ENCODE results near the gene HTR3B. TPM values are rescaled to one million over a fixed set of nuclear protein-coding genes. Genes with fewer than 3 reads are reported as not detected.

Gene HTR3B
- polyA plus RNA-seq, 2 of the 4 experiments (the other 2 are of a cell fraction) = not detected

DNA sequence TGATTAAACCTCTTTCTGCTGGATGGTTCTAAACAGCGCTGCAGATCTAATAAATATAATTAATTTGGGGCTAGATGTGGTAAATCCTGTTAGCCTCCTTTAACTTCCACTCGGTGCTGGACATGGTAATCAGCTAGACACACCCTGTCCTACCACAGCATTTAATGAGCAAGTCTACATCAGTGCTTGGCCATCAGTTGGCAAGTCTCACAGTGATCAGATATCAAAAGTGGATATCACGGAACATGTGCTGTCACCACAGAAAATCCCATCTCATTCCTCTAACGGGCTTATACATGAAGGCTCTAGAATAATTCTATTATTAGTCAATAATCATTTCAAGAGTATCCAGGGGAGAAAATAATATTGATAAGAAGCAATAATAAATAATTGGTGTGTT is 23.6 kb upstream of the HTR3B start:
- POLR2A ChIA-PET = no interaction called here
- no peak overlapping the region for H3K27ac ChIP-seq
- H3K4me3 ChIP-seq = no peak overlapping the region
- H3K9me3 ChIP-seq = no peaks in the 10 kb centered on the region
- ATAC-seq (no peak), DNase-seq (ENCODE audit: low read depth in 1 of 2, low spot score in 1 of 2) (no peak), FAIRE-seq (no peak)
- CTCF ChIA-PET = interaction anchor here (1.7 kb wide), 1 partner anchor 15 kb away, joined by 5 read pairs; no protein-coding TSS in a partner anchor
- no peaks in the 10 kb centered on the region for H3K4me1 ChIP-seq
- TF ChIP-seq EHMT2 (IDR thresholded peaks at IDR 0.05; ENCODE audit: low read depth) = no peak
- TF ChIP-seq, protein P1, sequence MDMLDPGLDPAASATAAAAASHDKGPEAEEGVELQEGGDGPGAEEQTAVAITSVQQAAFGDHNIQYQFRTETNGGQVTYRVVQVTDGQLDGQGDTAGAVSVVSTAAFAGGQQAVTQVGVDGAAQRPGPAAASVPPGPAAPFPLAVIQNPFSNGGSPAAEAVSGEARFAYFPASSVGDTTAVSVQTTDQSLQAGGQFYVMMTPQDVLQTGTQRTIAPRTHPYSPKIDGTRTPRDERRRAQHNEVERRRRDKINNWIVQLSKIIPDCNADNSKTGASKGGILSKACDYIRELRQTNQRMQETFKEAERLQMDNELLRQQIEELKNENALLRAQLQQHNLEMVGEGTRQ (IDR thresholded peaks at IDR 0.05) = no peak
- TF ChIP-seq, protein P2, sequence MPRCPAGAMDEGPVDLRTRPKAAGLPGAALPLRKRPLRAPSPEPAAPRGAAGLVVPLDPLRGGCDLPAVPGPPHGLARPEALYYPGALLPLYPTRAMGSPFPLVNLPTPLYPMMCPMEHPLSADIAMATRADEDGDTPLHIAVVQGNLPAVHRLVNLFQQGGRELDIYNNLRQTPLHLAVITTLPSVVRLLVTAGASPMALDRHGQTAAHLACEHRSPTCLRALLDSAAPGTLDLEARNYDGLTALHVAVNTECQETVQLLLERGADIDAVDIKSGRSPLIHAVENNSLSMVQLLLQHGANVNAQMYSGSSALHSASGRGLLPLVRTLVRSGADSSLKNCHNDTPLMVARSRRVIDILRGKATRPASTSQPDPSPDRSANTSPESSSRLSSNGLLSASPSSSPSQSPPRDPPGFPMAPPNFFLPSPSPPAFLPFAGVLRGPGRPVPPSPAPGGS (IDR thresholded peaks at IDR 0.05) = no peak
- TF ChIP-seq RCOR1 (IDR thresholded peaks at IDR 0.05; ENCODE audit: low read depth, low read length) = no peak
- no peak for TF ChIP-seq HOXB5 (CRISPR knock-in tag; IDR thresholded peaks at IDR 0.05)
- no peak for TF ChIP-seq EHF (CRISPR knock-in tag; IDR thresholded peaks at IDR 0.05)
- TF ChIP-seq GATA3 (IDR thresholded peaks at IDR 0.05; ENCODE audit: borderline replicate concordance) = no peak
- no peak for TF ChIP-seq FOSL2 (IDR thresholded peaks at IDR 0.05)
- no peak for TF ChIP-seq FOSL2 (CRISPR knock-in tag; IDR thresholded peaks at IDR 0.05)
- no peak for TF ChIP-seq HEYL (CRISPR knock-in tag; IDR thresholded peaks at IDR 0.05)
- no peak overlapping the region for H3K4me2 ChIP-seq
- 64% methylated on average over 4 of the region's 4 CpGs for WGBS (ENCODE audit: missing lambda C conversion rate)

DNA sequence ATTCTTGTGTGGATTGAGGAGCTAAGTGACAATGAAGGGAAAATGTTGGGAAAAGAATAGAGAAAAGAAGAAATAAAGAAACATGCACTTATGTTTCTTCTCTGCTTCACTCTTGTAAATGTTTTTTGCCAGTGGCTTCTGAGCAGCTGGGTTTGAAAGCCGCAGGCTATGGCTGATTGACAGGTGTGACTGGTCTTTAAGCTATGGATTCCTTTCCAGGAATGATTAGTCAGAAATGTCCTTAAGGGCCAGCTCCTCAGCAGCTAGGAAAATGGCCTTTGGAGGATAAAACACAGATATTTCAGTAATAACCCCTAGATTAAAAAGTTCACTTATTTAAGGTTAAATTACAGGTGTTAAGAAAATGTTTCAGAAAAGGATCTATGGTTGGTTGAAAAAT is 22.7 kb upstream of the HTR3B start:
- 76% methylated on average over 1 of the region's 1 CpG for WGBS (ENCODE audit: missing lambda C conversion rate)
- POLR2A ChIA-PET = no interaction called here
- TF ChIP-seq GATA3 (IDR thresholded peaks at IDR 0.05; ENCODE audit: borderline replicate concordance) (no peak), ZC3H11A (IDR thresholded peaks at IDR 0.05) (no peak), RNF2 (IDR thresholded peaks at IDR 0.05; ENCODE audit: borderline replicate concordance, low read depth) (no peak), ZFP36 (IDR thresholded peaks at IDR 0.05; ENCODE audit: borderline replicate concordance, partially characterized antibody) (no peak), JUN (IDR thresholded peaks at IDR 0.05) (no peak), KDM1A (IDR thresholded peaks at IDR 0.05; ENCODE audit: low read depth) (no peak), FOXS1 (CRISPR knock-in tag; IDR thresholded peaks at IDR 0.05) (no peak), NR3C1 (IDR thresholded peaks at IDR 0.05) (no peak), HOXB5 (CRISPR knock-in tag; IDR thresholded peaks at IDR 0.05) (no peak), HOXA7 (CRISPR knock-in tag; IDR thresholded peaks at IDR 0.05) (no peak)
- TF ChIP-seq, protein P3, sequence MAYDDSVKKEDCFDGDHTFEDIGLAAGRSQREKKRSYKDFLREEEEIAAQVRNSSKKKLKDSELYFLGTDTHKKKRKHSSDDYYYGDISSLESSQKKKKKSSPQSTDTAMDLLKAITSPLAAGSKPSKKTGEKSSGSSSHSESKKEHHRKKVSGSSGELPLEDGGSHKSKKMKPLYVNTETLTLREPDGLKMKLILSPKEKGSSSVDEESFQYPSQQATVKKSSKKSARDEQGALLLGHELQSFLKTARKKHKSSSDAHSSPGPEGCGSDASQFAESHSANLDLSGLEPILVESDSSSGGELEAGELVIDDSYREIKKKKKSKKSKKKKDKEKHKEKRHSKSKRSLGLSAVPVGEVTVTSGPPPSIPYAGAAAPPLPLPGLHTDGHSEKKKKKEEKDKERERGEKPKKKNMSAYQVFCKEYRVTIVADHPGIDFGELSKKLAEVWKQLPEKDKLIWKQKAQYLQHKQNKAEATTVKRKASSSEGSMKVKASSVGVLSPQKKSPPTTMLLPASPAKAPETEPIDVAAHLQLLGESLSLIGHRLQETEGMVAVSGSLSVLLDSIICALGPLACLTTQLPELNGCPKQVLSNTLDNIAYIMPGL (CRISPR knock-in tag; IDR thresholded peaks at IDR 0.05; ENCODE audit: borderline replicate concordance) = no peak
- TF ChIP-seq, protein P1 (IDR thresholded peaks at IDR 0.05) = no peak

DNA sequence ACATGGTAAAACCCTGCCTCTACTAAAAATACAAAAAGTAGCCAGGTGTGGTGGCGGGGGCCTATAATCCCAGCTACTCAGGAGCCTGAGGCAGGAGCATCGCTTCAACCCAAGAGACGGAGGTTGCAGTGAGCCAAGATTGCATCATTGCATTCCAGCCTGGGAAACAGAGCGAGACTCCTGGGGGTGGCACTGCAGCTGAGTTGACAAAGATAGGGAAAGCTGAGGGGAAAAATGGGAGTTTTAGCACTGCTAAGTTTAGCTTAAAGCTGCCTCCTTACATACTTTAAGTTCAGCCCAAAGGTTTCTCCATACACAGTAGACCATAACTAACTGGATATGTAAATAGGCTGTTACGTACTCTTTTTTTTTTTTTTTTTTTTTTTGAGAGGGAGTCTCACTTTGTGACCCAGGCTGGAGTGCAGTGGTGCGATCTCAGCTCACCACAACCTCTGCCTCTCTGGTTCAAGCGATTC is 20.2 kb upstream of the HTR3B start:
- Histone ChIP-seq H3K4me3 (no peak overlapping the region), H3K27ac (no peak overlapping the region), H3K4me2 (no peak overlapping the region), H3K4me1 (no peaks in the 10 kb centered on the region), H3K9me3 (no peaks in the 10 kb centered on the region)
- ChIA-PET POLR2A (interaction anchor here (0.6 kb wide), 1 partner anchor 557 kb away, joined by 3 read pairs; no protein-coding TSS in a partner anchor), CTCF (interaction anchor here (0.6 to 0.9 kb wide), 2 partner anchors 12 to 148 kb away, joined by 3 read pairs; no protein-coding TSS in a partner anchor)
- ATAC-seq = no peak
- no peak for FAIRE-seq
- 70% methylated on average over 7 of the region's 7 CpGs for WGBS (ENCODE audit: missing lambda C conversion rate)
- no peak for DNase-seq (ENCODE audit: low read depth in 1 of 2, low spot score in 1 of 2)
- TF ChIP-seq MAFK (IDR thresholded peaks at IDR 0.05; ENCODE audit: partially characterized antibody) (no peak), SREBF2 (IDR thresholded peaks at IDR 0.05) (no peak), EP300 (IDR thresholded peaks at IDR 0.05) (no peak), JUN (IDR thresholded peaks at IDR 0.05) (no peak), FOSL2 (IDR thresholded peaks at IDR 0.05) (no peak), FOSL2 (CRISPR knock-in tag; IDR thresholded peaks at IDR 0.05) (no peak), ZNF302 (CRISPR knock-in tag; IDR thresholded peaks at IDR 0.05) (no peak), CBX2 (IDR thresholded peaks at IDR 0.05; ENCODE audit: borderline replicate concordance, low read depth) (no peak), KDM1A (IDR thresholded peaks at IDR 0.05; ENCODE audit: low read depth) (no peak), ESRRA (IDR thresholded peaks at IDR 0.05; ENCODE audit: borderline replicate concordance, low read length) (no peak), POLR2AphosphoS2 (conservative IDR thresholded peaks at IDR 0.05; ENCODE audit: low read length) (no peak), BHLHE40 (IDR thresholded peaks at IDR 0.05; ENCODE audit: low read depth, low read length) (no peak), SMC3 (IDR thresholded peaks at IDR 0.05) (no peak), JUNB (IDR thresholded peaks at IDR 0.05) (no peak)
- TF ChIP-seq, protein P4, sequence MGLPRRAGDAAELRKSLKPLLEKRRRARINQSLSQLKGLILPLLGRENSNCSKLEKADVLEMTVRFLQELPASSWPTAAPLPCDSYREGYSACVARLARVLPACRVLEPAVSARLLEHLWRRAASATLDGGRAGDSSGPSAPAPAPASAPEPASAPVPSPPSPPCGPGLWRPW (IDR thresholded peaks at IDR 0.05) = no peak
- TF ChIP-seq, protein P1 (IDR thresholded peaks at IDR 0.05) = no peak

More for the DNA sequence above, 22.7 kb upstream of the HTR3B start:
- Histone ChIP-seq H3K27ac (no peak overlapping the region), H3K4me1 (no peaks in the 10 kb centered on the region), H3K4me2 (no peak overlapping the region), H3K9me3 (no peaks in the 10 kb centered on the region), H3K4me3 (no peak overlapping the region)
- DNase-seq (ENCODE audit: low read depth in 1 of 2, low spot score in 1 of 2) (no peak), ATAC-seq (no peak), FAIRE-seq (no peak)
- CTCF ChIA-PET = interaction anchor here (0.6 to 1.7 kb wide), 3 partner anchors 9 to 380 kb away, joined by 4 to 6 read pairs (median 5); no protein-coding TSS in a partner anchor
